Left kidney (tissue), 2 donors: ENCODE results near the gene ARHGAP42. TPM values are rescaled to one million over a fixed set of nuclear protein-coding genes. Genes with fewer than 3 reads are reported as not detected.
A peak's percentile ranks its signal among the peaks of the same experiment; 100 is the strongest.

Experiments
- DNase-seq: peaks from one replicate; pipeline ENCODE4 v3.0.0-alpha.2; 2013
- polyA plus RNA-seq: library from polyadenylated mRNA; unstranded; fragments of 120-200 nt; gene quantifications from one replicate; pipeline ENCODE4 v1.2.1, GENCODE V29; 2013; ENCODE audit not compliant: insufficient read length

Gene ARHGAP42
- polyA plus RNA-seq, 1 donor, result 35.3 TPM

- no peak for DNase-seq
Measured at GRCh38 chr11:100831929-100832494, 144.9 kb downstream of the ARHGAP42 start.

- no peak for DNase-seq
Measured at GRCh38 chr11:100832829-100833228, 145.7 kb downstream of the ARHGAP42 start.

GRCh38 chr11:100833276-100833675 lies 146.2 kb downstream of the ARHGAP42 start:
- DNase-seq, result no peak

GRCh38 chr11:100835854-100836253 lies 148.8 kb downstream of the ARHGAP42 start:
- DNase-seq, result no peak

GRCh38 chr11:100837311-100837710 lies 150.2 kb downstream of the ARHGAP42 start:
- DNase-seq, result no peak

GRCh38 chr11:100841711-100842407 lies 154.8 kb downstream of the ARHGAP42 start:
- DNase-seq, result no peak

GRCh38 chr11:100847696-100848216 lies 160.7 kb downstream of the ARHGAP42 start:
- DNase-seq, result no peak

- no peak for DNase-seq
Measured at GRCh38 chr11:100849009-100849900, 162.2 kb downstream of the ARHGAP42 start.

- DNase-seq, result no peak
Measured at GRCh38 chr11:100849901-100850235, 162.8 kb downstream of the ARHGAP42 start.

GRCh38 chr11:100851147-100851546 lies 164.1 kb downstream of the ARHGAP42 start:
- no peak for DNase-seq

GRCh38 chr11:100851584-100852152 lies 164.6 kb downstream of the ARHGAP42 start:
- no peak for DNase-seq

- peak; percentile 65 for DNase-seq
Measured at GRCh38 chr11:100855466-100856067, 168.5 kb downstream of the ARHGAP42 start.

GRCh38 chr11:100857236-100858005 lies 170.3 kb downstream of the ARHGAP42 start:
- no peak for DNase-seq

GRCh38 chr11:100860318-100861155 lies 173.4 kb downstream of the ARHGAP42 start:
- DNase-seq, result no peak

GRCh38 chr11:100861212-100861611 lies 174.1 kb downstream of the ARHGAP42 start:
- DNase-seq, result no peak

GRCh38 chr11:100863080-100863581 lies 176.0 kb downstream of the ARHGAP42 start:
- DNase-seq, result no peak

- DNase-seq, result no peak
Measured at GRCh38 chr11:100865443-100866065, 178.5 kb downstream of the ARHGAP42 start.

GRCh38 chr11:100866453-100866852 lies 179.4 kb downstream of the ARHGAP42 start:
- no peak for DNase-seq

- DNase-seq, result no peak
Measured at GRCh38 chr11:100867606-100868005, 180.5 kb downstream of the ARHGAP42 start.

GRCh38 chr11:100869328-100869727 lies 182.2 kb downstream of the ARHGAP42 start:
- DNase-seq, result no peak
